PFSK-1 (cell line): ENCODE results near the gene RNF2.

Experiments used
- SIN3A ChIP-seq: IDR thresholded peaks from 2 replicates; pipeline ENCODE4 v1.6.1; 2012; ENCODE audit warnings: mild to moderate bottlenecking, low read length, moderate library complexity, borderline replicate concordance; ENCODE audit not compliant: insufficient read depth
- TAF1 ChIP-seq: IDR thresholded peaks from 2 replicates; pipeline ENCODE4 v1.6.1; 2012; ENCODE audit warnings: low read length, control low read depth, borderline replicate concordance; ENCODE audit not compliant: insufficient read depth

- no peak for TF ChIP-seq TAF1
- no peak for TF ChIP-seq SIN3A
These were observed 23.9 kb downstream of the RNF2 start for GRCh38 chr1:185069202-185069772.
